HepG2 (cell line): ENCODE measurements around the gene MSI2. TPM values are rescaled to one million over a fixed set of nuclear protein-coding genes. Genes with fewer than 3 reads are reported as not detected.

ENCODE experiments used
- ATAC-seq: fragments of 200-7000 bp; cut with Tn5 transposase; 3 replicates; pipeline ENCODE4 v1.9.1; 2020; ENCODE audit warnings: mild to moderate bottlenecking, moderate library complexity
- BruUV-seq: library from RNA; stranded (reverse); fragments of 400-500 nt; replicated peaks from 2 replicates; lab custom pipeline; 2021; lab: Mats Ljungman, UMichigan
- CTCF ChIA-PET: fragments of 300-600 bp; formaldehyde crosslinking; extraction: SDS; loops from one replicate; lab custom pipeline; 2021; ENCODE audit warnings: low total read pairs, inconsistent platforms, low intra/inter-chr PET ratio; lab: Yijun Ruan, JAX
- POLR2A ChIA-PET: fragments of 350-600 bp; sonication (Branson Sonifier 250); formaldehyde crosslinking; loops from one replicate; lab custom pipeline; 2020; ENCODE audit warnings: antibody characterized with exemption, inconsistent platforms; lab: Yijun Ruan, JAX
- DNase-seq: peaks from one replicate; pipeline ENCODE4 v3.0.0-alpha.2; 2015; ENCODE audit warnings: low spot score
- FAIRE-seq: peaks from 3 replicates; lab custom pipeline; 2011; peaks lifted over from hg19 to GRCh38; lab: Jason Lieb, UNC
- H2AFZ ChIP-seq: one replicate; pipeline ENCODE4 v1.6.1; 2011; ENCODE audit warnings: low read length, inconsistent platforms
- H3K27ac ChIP-seq: fragments of 300-600 bp; 3 replicates; pipeline ENCODE4 v1.8.0; 2011; ENCODE audit warnings: mixed run types, mild to moderate bottlenecking, mixed read lengths, low read length, inconsistent platforms; ENCODE audit not compliant: insufficient read depth; ENCODE audit errors: extremely low read length
- H3K27me3 ChIP-seq, 2 experiments: fragments of 200-600 bp in 1 of 2; 2 replicates in 1 of 2; 3 replicates in 1 of 2; pipeline versions ENCODE4 v1.6.0 to v1.8.0; 2011; ENCODE audit warnings: low read length in 2 of 2, mild to moderate bottlenecking in 2 of 2, moderate library complexity in 2 of 2, inconsistent platforms in 1 of 2; ENCODE audit not compliant: insufficient read depth in 2 of 2, control insufficient read depth in 1 of 2
- H3K36me3 ChIP-seq, 2 experiments: fragments of 200-600 bp in 1 of 2; replicated peaks in 1 of 2; 2 replicates in 1 of 2; 3 replicates in 1 of 2; pipeline versions ENCODE4 v1.5.1 to v1.8.0; 2011; ENCODE audit warnings: low read length in 2 of 2, inconsistent platforms in 1 of 2; ENCODE audit not compliant: insufficient read depth in 2 of 2, control insufficient read depth in 1 of 2
- H3K4me1 ChIP-seq: 2 replicates; pipeline ENCODE4 v1.5.1; 2012; ENCODE audit warnings: low read length, inconsistent platforms; ENCODE audit not compliant: insufficient read depth
- H3K4me2 ChIP-seq: 2 replicates; pipeline ENCODE4 v1.6.0; 2011; ENCODE audit warnings: low read depth, low read length, inconsistent platforms
- H3K4me3 ChIP-seq, 3 experiments: fragments of 200-600 bp in 1 of 3; sonication (generic), shearing (Covaris generic) in 1 of 3; replicated peaks in 1 of 3; 2 replicates each; pipeline ENCODE4 v1.5.1; 2011 to 2016; ENCODE audit warnings: low read length in 3 of 3, inconsistent platforms in 2 of 3, low read depth in 2 of 3, mild to moderate bottlenecking in 2 of 3, control low read depth in 1 of 3, mixed read lengths in 1 of 3; ENCODE audit not compliant: insufficient read depth in 1 of 3
- H3K79me2 ChIP-seq: one replicate; pipeline ENCODE4 v1.6.1; 2011; ENCODE audit warnings: low read length, inconsistent platforms; ENCODE audit not compliant: insufficient read depth
- H3K9ac ChIP-seq: 2 replicates; pipeline ENCODE4 v1.6.0; 2011; ENCODE audit warnings: mild to moderate bottlenecking, low read depth, low read length, inconsistent platforms; ENCODE audit not compliant: insufficient read depth
- H3K9me3 ChIP-seq: 2 replicates; pipeline ENCODE4 v1.5.1; 2012; ENCODE audit warnings: mild to moderate bottlenecking, low read length
- H4K20me1 ChIP-seq: 2 replicates; pipeline ENCODE4 v1.6.0; 2011; ENCODE audit warnings: inconsistent platforms, mild to moderate bottlenecking, low read length, moderate library complexity; ENCODE audit not compliant: insufficient read depth
- CAMTA2 ChIP-seq: sonication (generic); formaldehyde crosslinking; IDR thresholded peaks from 2 replicates; pipeline ENCODE4 v1.4.0; 2020; ENCODE audit warnings: mild to moderate bottlenecking, missing genetic modification reagents, borderline replicate concordance
- CENPX ChIP-seq: sonication (generic); formaldehyde crosslinking; IDR thresholded peaks from 2 replicates; pipeline ENCODE4 v1.9.0; 2021; ENCODE audit warnings: mild to moderate bottlenecking, missing genetic modification reagents, moderate library complexity
- DDIT3 ChIP-seq: sonication (generic); formaldehyde crosslinking; IDR thresholded peaks from 2 replicates; pipeline ENCODE4 v1.4.0; 2020; ENCODE audit warnings: mild to moderate bottlenecking, missing genetic modification reagents
- FOXO1 ChIP-seq: sonication (generic); formaldehyde crosslinking; IDR thresholded peaks from 2 replicates; pipeline ENCODE4 v1.4.0; 2020; ENCODE audit warnings: missing genetic modification reagents
- MIER3 ChIP-seq: IDR thresholded peaks from 2 replicates; pipeline ENCODE4 v1.6.1; 2016; ENCODE audit warnings: missing compliant biosample characterization, borderline replicate concordance
- MTA3 ChIP-seq: sonication (generic); formaldehyde crosslinking; IDR thresholded peaks from 2 replicates; pipeline ENCODE4 v1.4.0; 2020; ENCODE audit warnings: missing genetic modification reagents
- MTF2 ChIP-seq: sonication (generic); formaldehyde crosslinking; IDR thresholded peaks from 2 replicates; pipeline ENCODE4 v1.5.0; 2020; ENCODE audit warnings: missing genetic modification reagents, borderline replicate concordance
- NFYC ChIP-seq: IDR thresholded peaks from 2 replicates; pipeline ENCODE4 v1.6.1; 2016; ENCODE audit warnings: missing genetic modification reagents, missing compliant biosample characterization
- ZFY ChIP-seq: sonication (generic); formaldehyde crosslinking; IDR thresholded peaks from 2 replicates; pipeline ENCODE4 v1.4.0; 2020; ENCODE audit warnings: missing genetic modification reagents
- ZNF225 ChIP-seq: sonication (generic); formaldehyde crosslinking; IDR thresholded peaks from 2 replicates; pipeline ENCODE4 v1.4.0; 2020; ENCODE audit warnings: mild to moderate bottlenecking, missing genetic modification reagents
- ZNF572 ChIP-seq: sonication (generic); formaldehyde crosslinking; IDR thresholded peaks from 2 replicates; pipeline ENCODE4 v1.5.1; 2020; ENCODE audit warnings: mild to moderate bottlenecking, missing genetic modification reagents
- WGBS: methylation state at CpG from one replicate; pipeline ENCODE4 v1.1.6; 2017; ENCODE audit warnings: low lambda C conversion rate; 5-methylcytosine and 5-hydroxymethylcytosine counted together
- in situ Hi-C: cut with HindIII; loops from 2 replicates; pipeline ENCODE4 v1.10.0; 2017; ENCODE audit warnings: low pct_unique_long_range_greater_than_20kb; ENCODE audit not compliant: extremely low pct_ligation_motif_present
- intact Hi-C: fragments of 100-400 bp; cut with micrococcal nuclease; formaldehyde crosslinking; loops from one replicate; pipeline ENCODE4 v1.10.0; 2022; ENCODE audit not compliant: unreplicated experiment
- polyA plus RNA-seq, 8 experiments: library from polyadenylated mRNA; depleted of rRNA in 3 of 8; stranded (reverse) in 7 of 8; unstranded in 1 of 8; fragments of >200 nt; fragmentation: Illumina TruSeq in 4 of 8; extraction: Trizol in 4 of 8; gene quantifications; 2 replicates each; pipeline versions ENCODE4 v1.2.1 to v1.2.3, GENCODE V29; 2011 to 2016; ENCODE audit warnings: low read depth in 4 of 8, missing spikeins in 1 of 8, mixed read lengths in 1 of 8; ENCODE audit not compliant: insufficient read depth in 1 of 8
- total RNA-seq, 5 experiments: library from RNA; depleted of rRNA; stranded (reverse); fragments of >200 nt; fragmentation: Illumina TruSeq; extraction: Trizol; gene quantifications; 2 replicates each; pipeline ENCODE4 v1.2.3, GENCODE V29; 2016; ENCODE audit warnings: low read depth in 1 of 5

MSI2 gene
- total and polyA plus RNA-seq, 2 of the 13 experiments (the other 11 are each of a cell fraction or from before 2014, with no cell fraction given) = 77.5 to 78.4 TPM

GRCh38 chr17:57234739-57235092, 21.6 kb upstream of the MSI2 start:
- H3K27me3 ChIP-seq = peaks cover 0 to 5% of the 10 kb centered on the region in 2 experiments; a peak in 2 of 5 replicates
- H3K4me2 ChIP-seq = no peak overlapping the region
- BruUV-seq = no TSS peak
- DNase-seq (no peak), FAIRE-seq (no peak), ATAC-seq (no peak)
- no peaks in the 10 kb centered on the region for H3K79me2 ChIP-seq
- 68% methylated on average over 1 of the region's 1 CpG for WGBS
- no peak overlapping the region for H2AFZ ChIP-seq
- TF ChIP-seq ZFY (CRISPR knock-in tag) (no peak), FOXO1 (no peak), ZNF572 (no peak), MIER3 (CRISPR knock-in tag) (no peak), CAMTA2 (CRISPR knock-in tag) (no peak), NFYC (CRISPR knock-in tag) (no peak), DDIT3 (no peak), CENPX (CRISPR knock-in tag) (no peak), ZNF225 (CRISPR knock-in tag) (no peak)
- no peaks in the 10 kb centered on the region for H3K36me3 ChIP-seq
- H3K9me3 ChIP-seq = no peaks in the 10 kb centered on the region
- CTCF ChIA-PET = no interaction called here
- H3K9ac ChIP-seq = no peak overlapping the region
- H3K27ac ChIP-seq = no peak overlapping the region
- intact Hi-C loops (no loop called here), in situ Hi-C loops (no loop called here)
- no peak overlapping the region for H3K4me3 ChIP-seq
- H3K4me1 ChIP-seq = no peaks in the 10 kb centered on the region
- no peaks in the 10 kb centered on the region for H4K20me1 ChIP-seq
- POLR2A ChIA-PET = no interaction called here

GRCh38 chr17:57235124-57235523, 21.2 kb upstream of the MSI2 start:
- POLR2A ChIA-PET = no interaction called here
- no TSS peak for BruUV-seq
- intact Hi-C loops = no loop called here
- Histone ChIP-seq H3K4me2 (no peak overlapping the region), H3K79me2 (no peaks in the 10 kb centered on the region), H2AFZ (no peak overlapping the region), H3K27ac (no peak overlapping the region), H3K9ac (no peak overlapping the region), H4K20me1 (no peaks in the 10 kb centered on the region), H3K36me3 (no peaks in the 10 kb centered on the region), H3K9me3 (no peaks in the 10 kb centered on the region), H3K4me1 (no peaks in the 10 kb centered on the region), H3K27me3 (peaks cover 0 to 5% of the 10 kb centered on the region in 2 experiments; a peak in 1 of 5 replicates), H3K4me3 (no peak overlapping the region)
- DNase-seq (no peak), FAIRE-seq (no peak), ATAC-seq (no peak)
- WGBS = 74% methylated on average over 6 of the region's 6 CpGs
- TF ChIP-seq MTA3 (CRISPR knock-in tag) = no peak
- TF ChIP-seq MTF2 (CRISPR knock-in tag) = no peak
- CTCF ChIA-PET = no interaction called here
- in situ Hi-C loops = no loop called here
